GM12873 (cell line): ENCODE measurements around the gene MED26.

Experiments
- CTCF ChIP-seq: IDR thresholded peaks from 2 replicates; pipeline ENCODE4 v1.5.1; 2012; ENCODE audit warnings: low read depth, mild to moderate bottlenecking, moderate library complexity, low read length, control low read depth; ENCODE audit not compliant: insufficient read depth; ENCODE audit errors: missing control alignments

The MED26 gene

GRCh38 chr19:16566161-16566560 lies 61.8 kb downstream of the MED26 start:
- TF ChIP-seq CTCF: no peak

GRCh38 chr19:16564842-16565241 lies 63.2 kb downstream of the MED26 start:
- TF ChIP-seq CTCF: no peak

GRCh38 chr19:16562608-16563025 lies 65.4 kb downstream of the MED26 start:
- no peak for TF ChIP-seq CTCF

- TF ChIP-seq CTCF: no peak
Measured at GRCh38 chr19:16561382-16561781, 66.6 kb downstream of the MED26 start.

- TF ChIP-seq CTCF: no peak
Measured at GRCh38 chr19:16559780-16560276, 68.2 kb downstream of the MED26 start.

GRCh38 chr19:16554776-16555175 lies 73.2 kb downstream of the MED26 start:
- no peak for TF ChIP-seq CTCF

- TF ChIP-seq CTCF: no peak
Measured at GRCh38 chr19:16548956-16549355, 79.0 kb downstream of the MED26 start.
